Body of pancreas (tissue), 4 donors: ENCODE measurements around the gene PDF.

Source experiments
- POLR2A ChIP-seq, 3 donors: fragments of 450-650 bp; IDR thresholded peaks; one replicate each; pipeline ENCODE4 v1.6.1; 2016; ENCODE audit warnings: antibody characterized with exemption in 3 of 3, mild to moderate bottlenecking in 2 of 3
- TF ChIP-seq, protein P1 (sequence below), 7 experiments: fragments of 450-650 bp in 4 of 7; fragments of 200-600 bp in 3 of 7; sonication (generic) in 3 of 7; IDR thresholded peaks; one replicate each; pipeline ENCODE4 v1.5.1; 2016 to 2019; ENCODE audit warnings: antibody characterized with exemption in 7 of 7

- TF ChIP-seq POLR2A (IDR thresholded peaks at IDR 0.05) = peak; percentile 64 to 86 (median 82)
- TF ChIP-seq, protein P1, sequence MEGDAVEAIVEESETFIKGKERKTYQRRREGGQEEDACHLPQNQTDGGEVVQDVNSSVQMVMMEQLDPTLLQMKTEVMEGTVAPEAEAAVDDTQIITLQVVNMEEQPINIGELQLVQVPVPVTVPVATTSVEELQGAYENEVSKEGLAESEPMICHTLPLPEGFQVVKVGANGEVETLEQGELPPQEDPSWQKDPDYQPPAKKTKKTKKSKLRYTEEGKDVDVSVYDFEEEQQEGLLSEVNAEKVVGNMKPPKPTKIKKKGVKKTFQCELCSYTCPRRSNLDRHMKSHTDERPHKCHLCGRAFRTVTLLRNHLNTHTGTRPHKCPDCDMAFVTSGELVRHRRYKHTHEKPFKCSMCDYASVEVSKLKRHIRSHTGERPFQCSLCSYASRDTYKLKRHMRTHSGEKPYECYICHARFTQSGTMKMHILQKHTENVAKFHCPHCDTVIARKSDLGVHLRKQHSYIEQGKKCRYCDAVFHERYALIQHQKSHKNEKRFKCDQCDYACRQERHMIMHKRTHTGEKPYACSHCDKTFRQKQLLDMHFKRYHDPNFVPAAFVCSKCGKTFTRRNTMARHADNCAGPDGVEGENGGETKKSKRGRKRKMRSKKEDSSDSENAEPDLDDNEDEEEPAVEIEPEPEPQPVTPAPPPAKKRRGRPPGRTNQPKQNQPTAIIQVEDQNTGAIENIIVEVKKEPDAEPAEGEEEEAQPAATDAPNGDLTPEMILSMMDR (IDR thresholded peaks at IDR 0.05) = peak; percentile 69 to 98 (median 95)
Observed at GRCh38 chr16:69339289-69340094, 9.1 kb upstream of the PDF start, which contains the start of the genes COG8 and NIP7.
